ENCODE results near the gene FBLN1. TPM values are rescaled to one million over a fixed set of nuclear protein-coding genes. Genes with fewer than 3 reads are reported as not detected.

FBLN1 gene
- polyA plus RNA-seq, 1 experiment = 241 TPM

- no peak for DNase-seq (ENCODE audit: low read depth, low spot score)
- ChIA-PET CTCF (no interaction called here), POLR2A (interaction anchor here (0.5 to 1.0 kb wide), 2 partner anchors 12 to 673 kb away, joined by 3 read pairs; no protein-coding TSS in a partner anchor)
- Histone ChIP-seq H3K4me3 (ENCODE audit: low read depth, low read length) (no peak overlapping the region), H3K9me3 (ENCODE audit: control insufficient read depth, insufficient read depth, low read length) (peaks cover 6% of the 10 kb centered on the region; the same call in 1 of the 2 replicates), H3K27ac (ENCODE audit: low read depth, low read length) (no peak overlapping the region), H3K27me3 (ENCODE audit: control insufficient read depth, insufficient read depth, low read length) (no peaks in the 10 kb centered on the region)
- TF ChIP-seq, protein P1, sequence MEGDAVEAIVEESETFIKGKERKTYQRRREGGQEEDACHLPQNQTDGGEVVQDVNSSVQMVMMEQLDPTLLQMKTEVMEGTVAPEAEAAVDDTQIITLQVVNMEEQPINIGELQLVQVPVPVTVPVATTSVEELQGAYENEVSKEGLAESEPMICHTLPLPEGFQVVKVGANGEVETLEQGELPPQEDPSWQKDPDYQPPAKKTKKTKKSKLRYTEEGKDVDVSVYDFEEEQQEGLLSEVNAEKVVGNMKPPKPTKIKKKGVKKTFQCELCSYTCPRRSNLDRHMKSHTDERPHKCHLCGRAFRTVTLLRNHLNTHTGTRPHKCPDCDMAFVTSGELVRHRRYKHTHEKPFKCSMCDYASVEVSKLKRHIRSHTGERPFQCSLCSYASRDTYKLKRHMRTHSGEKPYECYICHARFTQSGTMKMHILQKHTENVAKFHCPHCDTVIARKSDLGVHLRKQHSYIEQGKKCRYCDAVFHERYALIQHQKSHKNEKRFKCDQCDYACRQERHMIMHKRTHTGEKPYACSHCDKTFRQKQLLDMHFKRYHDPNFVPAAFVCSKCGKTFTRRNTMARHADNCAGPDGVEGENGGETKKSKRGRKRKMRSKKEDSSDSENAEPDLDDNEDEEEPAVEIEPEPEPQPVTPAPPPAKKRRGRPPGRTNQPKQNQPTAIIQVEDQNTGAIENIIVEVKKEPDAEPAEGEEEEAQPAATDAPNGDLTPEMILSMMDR (IDR thresholded peaks at IDR 0.05; ENCODE audit: low read depth, low read length) = no peak
Measured at GRCh38 chr22:45524157-45524556, 21.5 kb downstream of the FBLN1 start.

GRCh38 chr22:45524966-45525365 lies 22.3 kb downstream of the FBLN1 start:
- POLR2A ChIA-PET = no interaction called here
- CTCF ChIA-PET = no interaction called here
- TF ChIP-seq, protein P1 (IDR thresholded peaks at IDR 0.05; ENCODE audit: low read depth, low read length) = no peak
- H3K27me3 ChIP-seq (ENCODE audit: control insufficient read depth, insufficient read depth, low read length) = no peaks in the 10 kb centered on the region
- H3K27ac ChIP-seq (ENCODE audit: low read depth, low read length) = no peak overlapping the region
- no peak for DNase-seq (ENCODE audit: low read depth, low spot score)
- peaks cover 6% of the 10 kb centered on the region; the same call in 1 of the 2 replicates for H3K9me3 ChIP-seq (ENCODE audit: control insufficient read depth, insufficient read depth, low read length)
- H3K4me3 ChIP-seq (ENCODE audit: low read depth, low read length) = no peak overlapping the region

- TF ChIP-seq, protein P1 (IDR thresholded peaks at IDR 0.05; ENCODE audit: low read depth, low read length) = no peak
- peak overlapping the region; percentile 21 for H3K27ac ChIP-seq (ENCODE audit: low read depth, low read length)
- H3K9me3 ChIP-seq (ENCODE audit: control insufficient read depth, insufficient read depth, low read length) = peaks cover 6% of the 10 kb centered on the region; the same call in 1 of the 2 replicates
- ChIA-PET POLR2A (no interaction called here), CTCF (no interaction called here)
- DNase-seq (ENCODE audit: low read depth, low spot score) = no peak
- no peaks in the 10 kb centered on the region for H3K27me3 ChIP-seq (ENCODE audit: control insufficient read depth, insufficient read depth, low read length)
- no peak overlapping the region for H3K4me3 ChIP-seq (ENCODE audit: low read depth, low read length)
Measured at GRCh38 chr22:45525480-45525879, 22.8 kb downstream of the FBLN1 start.

DNA sequence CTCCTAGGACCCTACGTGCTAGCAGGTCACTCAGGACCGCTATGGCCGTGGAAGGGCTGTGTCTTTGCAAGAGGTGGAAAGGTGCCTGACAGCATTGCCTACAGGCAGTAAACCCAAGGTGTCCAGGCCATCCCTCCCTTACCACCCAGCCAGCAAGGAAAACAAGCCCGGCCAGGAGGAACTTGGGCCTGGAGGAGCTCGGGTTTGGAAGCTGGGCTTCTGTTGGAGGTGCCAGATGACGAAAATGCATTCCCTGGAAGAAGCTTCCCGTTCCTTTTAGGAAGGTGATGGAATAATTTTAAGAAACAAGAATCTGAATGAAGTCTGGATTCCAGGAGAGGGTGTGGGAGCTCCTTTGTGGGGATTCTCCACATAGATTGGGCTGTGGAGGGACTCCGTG lies 23.6 kb downstream of the FBLN1 start:
- Histone ChIP-seq H3K4me3 (ENCODE audit: low read depth, low read length) (no peak overlapping the region), H3K9me3 (ENCODE audit: control insufficient read depth, insufficient read depth, low read length) (peaks cover 6% of the 10 kb centered on the region; the same call in 1 of the 2 replicates), H3K27ac (ENCODE audit: low read depth, low read length) (peak overlapping the region; percentile 39), H3K27me3 (ENCODE audit: control insufficient read depth, insufficient read depth, low read length) (no peaks in the 10 kb centered on the region)
- no peak for DNase-seq (ENCODE audit: low read depth, low spot score)
- TF ChIP-seq, protein P1 (IDR thresholded peaks at IDR 0.05; ENCODE audit: low read depth, low read length) = no peak
- ChIA-PET CTCF (interaction anchor here (1.3 to 1.5 kb wide), 2 partner anchors 28 to 258 kb away, joined by 3 to 4 read pairs; no protein-coding TSS in a partner anchor), POLR2A (interaction anchor here (0.8 to 1.5 kb wide), 3 partner anchors 9 to 27 kb away, joined by 3 to 5 read pairs (median 4); no protein-coding TSS in a partner anchor)

GRCh38 chr22:45526768-45527360 lies 24.2 kb downstream of the FBLN1 start:
- TF ChIP-seq, protein P1 (IDR thresholded peaks at IDR 0.05; ENCODE audit: low read depth, low read length) = no peak
- DNase-seq (ENCODE audit: low read depth, low spot score) = no peak
- Histone ChIP-seq H3K9me3 (ENCODE audit: control insufficient read depth, insufficient read depth, low read length) (peaks cover 6% of the 10 kb centered on the region; the same call in 1 of the 2 replicates), H3K27me3 (ENCODE audit: control insufficient read depth, insufficient read depth, low read length) (no peaks in the 10 kb centered on the region), H3K4me3 (ENCODE audit: low read depth, low read length) (no peak overlapping the region), H3K27ac (ENCODE audit: low read depth, low read length) (peak overlapping the region; percentile 39)
- CTCF ChIA-PET = interaction anchor here (1.3 to 1.5 kb wide), 2 partner anchors 27 to 258 kb away, joined by 3 to 4 read pairs; no protein-coding TSS in a partner anchor
- POLR2A ChIA-PET = interaction anchor here (0.7 to 1.5 kb wide), 4 partner anchors 8 to 148 kb away, joined by 3 to 5 read pairs (median 4); no protein-coding TSS in a partner anchor

Measured in AG04450 (cell line).